Measurements from ENCODE around the gene TOP2A. TPM values are rescaled to one million over a fixed set of nuclear protein-coding genes. Genes with fewer than 3 reads are reported as not detected.

TOP2A gene
- total RNA-seq, 1 donor from 2014 or later: 91.0 TPM

GRCh38 chr17:40349477-40349894, 68.2 kb downstream of the TOP2A start:
- Mint-ChIP-seq H3K9me3 (no peaks in the 10 kb centered on the region), H3K4me3 (peak overlapping the region; percentile 43), H3K4me1 (peaks cover 85% of the 10 kb centered on the region), H3K36me3 (peaks cover 21% of the 10 kb centered on the region), H3K27me3 (ENCODE audit: low read depth) (no peaks in the 10 kb centered on the region), H3K27ac (peak overlapping the region; percentile 91)
- TF ChIP-seq CTCF (IDR thresholded peaks at IDR 0.05; ENCODE audit: unreplicated experiment): no peak
- no peak for DNase-seq (ENCODE audit: low spot score in 2 of 2, unreplicated experiment in 2 of 2)

- Mint-ChIP-seq H3K36me3 (peaks cover 18% of the 10 kb centered on the region), H3K27me3 (ENCODE audit: low read depth) (no peaks in the 10 kb centered on the region), H3K9me3 (no peaks in the 10 kb centered on the region), H3K4me1 (peaks cover 88% of the 10 kb centered on the region), H3K27ac (peak overlapping the region; percentile 91), H3K4me3 (peak overlapping the region; percentile 43)
- no peak for TF ChIP-seq CTCF (IDR thresholded peaks at IDR 0.05; ENCODE audit: unreplicated experiment)
- no peak for DNase-seq (ENCODE audit: low spot score in 2 of 2, unreplicated experiment in 2 of 2)
These were observed 68.9 kb downstream of the TOP2A start for GRCh38 chr17:40348562-40349476.

- no peak for TF ChIP-seq CTCF (IDR thresholded peaks at IDR 0.05; ENCODE audit: unreplicated experiment)
- DNase-seq (ENCODE audit: low spot score in 2 of 2, unreplicated experiment in 2 of 2): no peak
- Mint-ChIP-seq H3K4me1 (peaks cover 92% of the 10 kb centered on the region), H3K4me3 (peak overlapping the region; percentile 28), H3K36me3 (peaks cover 18% of the 10 kb centered on the region), H3K9me3 (no peaks in the 10 kb centered on the region), H3K27ac (peak overlapping the region; percentile 87), H3K27me3 (ENCODE audit: low read depth) (no peaks in the 10 kb centered on the region)
These were observed 69.6 kb downstream of the TOP2A start for GRCh38 chr17:40348136-40348504.

GRCh38 chr17:40347319-40348135, 70.2 kb downstream of the TOP2A start:
- TF ChIP-seq CTCF (IDR thresholded peaks at IDR 0.05; ENCODE audit: unreplicated experiment): no peak
- peaks cover 12% of the 10 kb centered on the region for H3K36me3 Mint-ChIP-seq
- H3K4me1 Mint-ChIP-seq: peaks cover 87% of the 10 kb centered on the region
- H3K9me3 Mint-ChIP-seq: no peaks in the 10 kb centered on the region
- no peak for DNase-seq (ENCODE audit: low spot score in 2 of 2, unreplicated experiment in 2 of 2)
- no peaks in the 10 kb centered on the region for H3K27me3 Mint-ChIP-seq (ENCODE audit: low read depth)
- peak overlapping the region; percentile 48 for H3K4me3 Mint-ChIP-seq
- H3K27ac Mint-ChIP-seq: peak overlapping the region; percentile 94

GRCh38 chr17:40346765-40347158, 70.9 kb downstream of the TOP2A start:
- Mint-ChIP-seq H3K27ac (peak overlapping the region; percentile 94), H3K36me3 (peaks cover 7% of the 10 kb centered on the region), H3K9me3 (no peaks in the 10 kb centered on the region), H3K27me3 (ENCODE audit: low read depth) (no peaks in the 10 kb centered on the region), H3K4me1 (peaks cover 79% of the 10 kb centered on the region), H3K4me3 (peak overlapping the region; percentile 48)
- no peak for DNase-seq (ENCODE audit: low spot score in 2 of 2, unreplicated experiment in 2 of 2)
- TF ChIP-seq CTCF (IDR thresholded peaks at IDR 0.05; ENCODE audit: unreplicated experiment): no peak
